Liver (tissue), 3 donors: ENCODE data around the gene CEP89.
"Not testable (repeated sequence)": the region's sequence is repeated elsewhere in the genome, so short reads cannot be mapped to it uniquely, and the experiment has no call there.

Experiments used
- ATF3 ChIP-seq: IDR thresholded peaks from 2 replicates; pipeline ENCODE4 v1.6.1; 2016; ENCODE audit warnings: antibody characterized with exemption
- CTCF ChIP-seq: fragments of 150-350 bp; IDR thresholded peaks from 2 replicates; pipeline ENCODE4 v1.5.1; 2017; ENCODE audit warnings: improper control_type of control experiment, low read depth, low read length; ENCODE audit not compliant: missing input control
- GABPA ChIP-seq, 2 donors: IDR thresholded peaks in 1 of 2; conservative IDR thresholded peaks in 1 of 2; 2 replicates each; pipeline ENCODE4 v1.6.1; 2016; ENCODE audit warnings: antibody characterized with exemption in 2 of 2, mild to moderate bottlenecking in 1 of 2, moderate library complexity in 1 of 2
- HNF4A ChIP-seq, 2 donors: conservative IDR thresholded peaks; 2 replicates each; pipeline ENCODE4 v1.6.1; 2016; ENCODE audit warnings: antibody characterized with exemption in 2 of 2, mild to moderate bottlenecking in 2 of 2
- RAD21 ChIP-seq, 2 donors: IDR thresholded peaks; 2 replicates each; pipeline ENCODE4 v1.6.1; 2016; ENCODE audit warnings: antibody characterized with exemption in 2 of 2, mild to moderate bottlenecking in 2 of 2
- RXRA ChIP-seq, 2 donors: IDR thresholded peaks; 2 replicates each; pipeline ENCODE4 v1.6.1; 2017 to 2018; ENCODE audit warnings: antibody characterized with exemption in 2 of 2, mild to moderate bottlenecking in 1 of 2
- TAF1 ChIP-seq: conservative IDR thresholded peaks from 2 replicates; pipeline ENCODE4 v1.6.1; 2016; ENCODE audit warnings: antibody characterized with exemption, mild to moderate bottlenecking
- YY1 ChIP-seq: IDR thresholded peaks from 2 replicates; pipeline ENCODE4 v1.6.1; 2016; ENCODE audit warnings: antibody characterized with exemption, mild to moderate bottlenecking
- ZBTB33 ChIP-seq: IDR thresholded peaks from 2 replicates; pipeline ENCODE4 v1.6.1; 2016; ENCODE audit warnings: antibody characterized with exemption
- donor health status: healthy.
- donor health status: healthy.

- not testable (repeated sequence) for TF ChIP-seq TAF1; CTCF; ZBTB33; YY1; RXRA (IDR thresholded peaks at IDR 0.05); HNF4A (conservative IDR thresholded peaks at IDR 0.05); RAD21 (IDR thresholded peaks at IDR 0.05); ATF3; GABPA (IDR thresholded peaks at IDR 0.05 in 1 of 2, conservative IDR thresholded peaks at IDR 0.05 in 1 of 2)
These were observed 39.1 kb upstream of the CEP89 start for GRCh38 chr19:33010891-33011290.
